Osteoblast (primary cell): ENCODE results near the gene HOXC9. TPM values are rescaled to one million over a fixed set of nuclear protein-coding genes. Genes with fewer than 3 reads are reported as not detected.

Experiments used
- DNase-seq: peaks from one replicate; pipeline ENCODE4 v3.0.0; 2011; ENCODE audit warnings: low spot score, mixed read lengths; ENCODE audit not compliant: insufficient read length; ENCODE audit errors: missing footprints
- H2AFZ ChIP-seq: 2 replicates; pipeline ENCODE4 v1.6.0; 2011; ENCODE audit warnings: mild to moderate bottlenecking, low read length
- H3K27ac ChIP-seq: 2 replicates; pipeline ENCODE4 v1.5.1; 2011; ENCODE audit warnings: mild to moderate bottlenecking, low read depth, low read length, moderate library complexity
- H3K27me3 ChIP-seq: 2 replicates; pipeline ENCODE4 v1.6.0; 2012; ENCODE audit warnings: mild to moderate bottlenecking, control low read depth, inconsistent platforms, low read length, moderate library complexity; ENCODE audit not compliant: insufficient read depth
- H3K36me3 ChIP-seq: 2 replicates; pipeline ENCODE4 v1.5.1; 2011; ENCODE audit warnings: mild to moderate bottlenecking, low read length, control low read depth, moderate library complexity; ENCODE audit not compliant: insufficient read depth
- H3K4me1 ChIP-seq: 2 replicates; pipeline ENCODE4 v1.5.1; 2011; ENCODE audit warnings: mild to moderate bottlenecking, low read length, control low read depth, moderate library complexity; ENCODE audit not compliant: insufficient read depth
- H3K4me2 ChIP-seq: 2 replicates; pipeline ENCODE4 v1.6.0; 2011; ENCODE audit warnings: mild to moderate bottlenecking, low read length; ENCODE audit not compliant: insufficient read depth
- H3K4me3 ChIP-seq: fragments of 200-600 bp; sonication (generic); 3 replicates; pipeline ENCODE4 v1.5.1; 2012; ENCODE audit warnings: mild to moderate bottlenecking, low read length, inconsistent platforms; ENCODE audit not compliant: insufficient read depth
- H3K79me2 ChIP-seq: 2 replicates; pipeline ENCODE4 v1.6.0; 2012; ENCODE audit warnings: mild to moderate bottlenecking, low read length, control low read depth, inconsistent platforms; ENCODE audit not compliant: insufficient read depth
- H3K9me3 ChIP-seq: 2 replicates; pipeline ENCODE4 v1.5.1; 2011; ENCODE audit warnings: low read depth, low read length, control low read depth
- H4K20me1 ChIP-seq: 2 replicates; pipeline ENCODE4 v1.6.0; 2012; ENCODE audit warnings: mild to moderate bottlenecking, low read length, control low read depth; ENCODE audit not compliant: insufficient read depth
- CTCF ChIP-seq: IDR thresholded peaks from 2 replicates; pipeline ENCODE4 v1.5.1; 2011; ENCODE audit warnings: mild to moderate bottlenecking, low read depth, low read length, moderate library complexity; ENCODE audit errors: extremely low read depth
- total RNA-seq: library from RNA; depleted of rRNA; stranded (reverse); fragments of >200 nt; gene quantifications from 2 replicates; pipeline ENCODE4 v1.2.3, GENCODE V29; 2012

HOXC9 gene
- total RNA-seq, 1 donor = 11.6 TPM

GRCh38 chr12:54044425-54045103 is 44.6 kb downstream of the HOXC9 start:
- H3K4me3 ChIP-seq = no peak overlapping the region
- no peaks in the 10 kb centered on the region for H3K27me3 ChIP-seq
- peaks cover 20% of the 10 kb centered on the region for H3K79me2 ChIP-seq
- H3K36me3 ChIP-seq = no peaks in the 10 kb centered on the region
- no peaks in the 10 kb centered on the region for H3K9me3 ChIP-seq
- no peak overlapping the region for H2AFZ ChIP-seq
- H3K27ac ChIP-seq = no peak overlapping the region
- no peak for DNase-seq
- H3K4me2 ChIP-seq = no peak overlapping the region
- no peak for TF ChIP-seq CTCF
- H4K20me1 ChIP-seq = peaks cover 44% of the 10 kb centered on the region
- H3K4me1 ChIP-seq = peaks cover 7% of the 10 kb centered on the region

GRCh38 chr12:54045401-54045800 is 45.4 kb downstream of the HOXC9 start:
- H3K27ac ChIP-seq = no peak overlapping the region
- H3K27me3 ChIP-seq = no peaks in the 10 kb centered on the region
- no peaks in the 10 kb centered on the region for H3K36me3 ChIP-seq
- TF ChIP-seq CTCF = no peak
- peaks cover 3% of the 10 kb centered on the region for H3K4me1 ChIP-seq
- no peaks in the 10 kb centered on the region for H3K9me3 ChIP-seq
- H4K20me1 ChIP-seq = peaks cover 43% of the 10 kb centered on the region
- no peak overlapping the region for H3K4me2 ChIP-seq
- H3K4me3 ChIP-seq = no peak overlapping the region
- DNase-seq = no peak
- peaks cover 20% of the 10 kb centered on the region for H3K79me2 ChIP-seq
- no peak overlapping the region for H2AFZ ChIP-seq

GRCh38 chr12:54045868-54046521 is 46.0 kb downstream of the HOXC9 start:
- no peaks in the 10 kb centered on the region for H3K27me3 ChIP-seq
- H4K20me1 ChIP-seq = peaks cover 43% of the 10 kb centered on the region
- H3K4me3 ChIP-seq = no peak overlapping the region
- peak; percentile 81 for DNase-seq
- H3K4me1 ChIP-seq = peaks cover 3% of the 10 kb centered on the region
- no peak for TF ChIP-seq CTCF
- no peak overlapping the region for H3K4me2 ChIP-seq
- peaks cover 19% of the 10 kb centered on the region for H3K79me2 ChIP-seq
- no peak overlapping the region for H3K27ac ChIP-seq
- H3K36me3 ChIP-seq = no peaks in the 10 kb centered on the region
- H3K9me3 ChIP-seq = no peaks in the 10 kb centered on the region
- no peak overlapping the region for H2AFZ ChIP-seq

- peaks cover 15% of the 10 kb centered on the region for H3K79me2 ChIP-seq
- H3K4me2 ChIP-seq = no peak overlapping the region
- H2AFZ ChIP-seq = no peak overlapping the region
- H4K20me1 ChIP-seq = peaks cover 46% of the 10 kb centered on the region
- no peaks in the 10 kb centered on the region for H3K27me3 ChIP-seq
- no peak for TF ChIP-seq CTCF
- H3K9me3 ChIP-seq = no peaks in the 10 kb centered on the region
- H3K4me1 ChIP-seq = peaks cover 3% of the 10 kb centered on the region
- no peak overlapping the region for H3K4me3 ChIP-seq
- no peak for DNase-seq
- no peak overlapping the region for H3K27ac ChIP-seq
- H3K36me3 ChIP-seq = no peaks in the 10 kb centered on the region
Measured at GRCh38 chr12:54046809-54047159, 46.8 kb downstream of the HOXC9 start.
